Effector CD8-positive, alpha-beta T cell (primary cell): ENCODE results near the gene MAP1B.

Experiments used
- DNase-seq: peaks from one replicate; lab custom pipeline; 2025; lab: John Stamatoyannopoulos, UW

MAP1B gene

DNA sequence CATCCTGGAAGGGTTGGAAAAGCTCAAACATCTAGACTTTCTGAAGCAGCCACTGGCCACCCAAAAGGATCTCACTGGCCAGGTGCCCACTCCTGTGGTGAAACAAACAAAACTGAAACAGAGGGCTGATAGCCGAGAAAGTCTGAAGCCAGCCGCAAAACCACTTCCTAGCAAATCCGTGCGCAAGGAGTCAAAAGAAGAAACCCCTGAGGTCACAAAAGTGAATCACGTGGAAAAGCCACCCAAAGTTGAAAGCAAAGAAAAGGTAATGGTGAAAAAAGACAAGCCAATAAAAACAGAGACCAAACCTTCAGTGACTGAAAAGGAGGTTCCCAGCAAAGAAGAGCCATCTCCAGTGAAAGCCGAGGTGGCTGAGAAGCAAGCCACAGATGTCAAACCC lies 87.6 kb downstream of the MAP1B start:
- DNase-seq = no peak

GRCh38 chr5:72195581-72195980 lies 88.3 kb downstream of the MAP1B start:
- no peak for DNase-seq

GRCh38 chr5:72197393-72197792 lies 90.1 kb downstream of the MAP1B start:
- no peak for DNase-seq

DNA sequence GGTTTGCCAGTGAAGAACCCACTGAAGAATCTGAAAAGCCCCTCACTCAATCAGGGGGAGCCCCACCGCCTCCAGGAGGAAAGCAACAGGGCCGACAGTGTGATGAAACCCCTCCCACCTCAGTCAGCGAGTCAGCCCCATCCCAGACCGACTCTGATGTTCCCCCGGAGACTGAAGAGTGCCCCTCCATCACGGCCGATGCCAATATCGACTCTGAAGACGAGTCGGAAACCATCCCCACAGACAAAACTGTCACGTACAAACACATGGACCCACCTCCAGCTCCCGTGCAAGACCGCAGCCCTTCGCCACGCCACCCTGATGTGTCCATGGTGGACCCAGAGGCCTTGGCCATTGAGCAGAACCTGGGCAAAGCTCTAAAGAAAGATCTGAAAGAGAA lies 92.4 kb downstream of the MAP1B start:
- no peak for DNase-seq

DNA sequence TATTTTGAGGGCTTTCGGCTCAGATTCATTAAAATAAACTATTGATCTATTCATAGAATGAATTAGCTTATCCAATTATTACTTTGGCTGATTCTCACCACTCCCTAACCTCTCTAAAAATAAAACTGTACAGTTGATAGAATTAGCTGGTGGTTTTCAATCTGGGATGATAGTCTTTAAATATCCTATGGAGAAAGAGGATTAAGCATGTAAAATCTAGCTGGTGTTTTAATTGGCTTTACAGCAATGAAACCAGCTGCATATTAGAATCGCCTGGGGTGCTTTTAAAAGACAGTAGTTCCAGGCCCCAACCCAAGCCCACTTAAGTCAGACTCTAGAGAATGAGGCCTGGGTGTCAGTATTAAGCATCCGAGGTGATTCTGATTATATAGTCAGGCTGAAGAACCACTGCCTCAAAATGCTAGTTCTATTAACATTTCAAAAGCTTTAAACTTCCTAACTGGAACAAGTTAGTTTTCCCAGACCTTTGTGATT lies 95.1 kb downstream of the MAP1B start:
- no peak for DNase-seq

- DNase-seq = no peak
Measured at GRCh38 chr5:72203251-72203845, 96.1 kb downstream of the MAP1B start.

DNA sequence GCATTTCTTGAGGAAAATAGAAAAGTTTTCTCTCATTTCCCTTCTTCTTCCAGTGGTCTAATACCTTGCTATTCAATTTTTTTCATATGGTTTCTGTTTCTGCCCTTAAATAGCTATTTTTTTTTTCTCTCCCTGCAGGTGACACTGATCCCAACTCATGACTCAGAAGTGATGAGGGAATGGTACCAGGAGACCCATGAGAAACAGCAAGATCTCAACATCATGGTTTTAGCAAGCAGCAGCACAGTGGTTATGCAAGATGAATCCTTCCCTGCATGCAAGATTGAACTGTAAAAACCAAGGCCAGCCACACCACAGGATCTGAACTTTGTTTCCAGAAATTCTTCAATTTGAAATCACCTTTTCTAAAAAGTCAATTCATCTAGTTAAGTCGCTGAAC lies 97.7 kb downstream of the MAP1B start:
- DNase-seq = no peak

GRCh38 chr5:72205431-72206009 lies 98.2 kb downstream of the MAP1B start:
- DNase-seq = no peak

GRCh38 chr5:72206160-72206559 lies 98.9 kb downstream of the MAP1B start:
- DNase-seq = no peak

DNA sequence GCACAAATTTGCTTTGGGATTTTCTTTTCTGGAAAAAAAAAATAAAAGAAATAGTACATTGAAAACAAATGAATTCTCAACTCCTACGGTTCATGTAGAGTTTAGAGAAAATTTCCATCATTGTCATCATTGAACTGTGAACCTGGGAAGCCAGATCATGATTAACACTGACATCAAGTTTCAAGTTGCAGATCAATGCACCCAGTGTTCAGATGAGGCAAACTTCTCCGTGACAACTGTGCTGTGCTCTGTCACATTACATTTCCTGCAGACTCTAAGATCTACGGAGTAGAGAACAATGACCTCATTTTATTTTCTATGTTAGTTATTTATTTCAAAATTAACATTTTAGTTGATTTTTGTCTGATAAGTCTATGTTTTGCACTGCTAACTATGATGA lies 99.7 kb downstream of the MAP1B start:
- no peak for DNase-seq

DNA sequence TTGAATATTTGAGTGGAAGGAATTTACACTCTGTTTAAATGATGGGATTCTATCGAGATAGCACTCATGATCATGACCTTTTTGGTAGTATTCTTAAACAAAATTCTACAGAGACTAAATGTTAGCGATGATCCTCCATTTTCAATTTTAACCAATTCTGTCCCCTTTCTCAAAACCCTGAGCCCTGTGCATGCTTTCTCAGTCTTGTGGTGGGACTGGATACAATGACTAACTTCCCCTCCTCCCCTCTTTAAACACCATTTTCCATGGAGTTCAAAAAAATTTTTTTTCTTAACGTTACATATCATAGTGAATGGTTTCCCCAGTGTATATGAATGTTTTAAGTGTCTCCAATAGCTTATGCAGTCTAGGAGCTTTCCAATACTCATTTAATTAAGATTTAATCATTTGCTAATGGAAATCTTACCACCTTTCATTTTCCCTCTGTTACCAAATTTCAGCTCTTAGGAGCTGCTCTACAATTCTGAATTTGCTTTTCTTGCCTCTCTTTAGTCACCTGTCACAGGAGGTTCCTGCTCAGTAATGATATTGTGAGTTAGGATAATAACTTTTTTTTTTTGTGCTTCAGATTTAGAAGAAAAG lies 101.2 kb downstream of the MAP1B start:
- no peak for DNase-seq

GRCh38 chr5:72209147-72210115 lies 102.2 kb downstream of the MAP1B start:
- DNase-seq = no peak

DNA sequence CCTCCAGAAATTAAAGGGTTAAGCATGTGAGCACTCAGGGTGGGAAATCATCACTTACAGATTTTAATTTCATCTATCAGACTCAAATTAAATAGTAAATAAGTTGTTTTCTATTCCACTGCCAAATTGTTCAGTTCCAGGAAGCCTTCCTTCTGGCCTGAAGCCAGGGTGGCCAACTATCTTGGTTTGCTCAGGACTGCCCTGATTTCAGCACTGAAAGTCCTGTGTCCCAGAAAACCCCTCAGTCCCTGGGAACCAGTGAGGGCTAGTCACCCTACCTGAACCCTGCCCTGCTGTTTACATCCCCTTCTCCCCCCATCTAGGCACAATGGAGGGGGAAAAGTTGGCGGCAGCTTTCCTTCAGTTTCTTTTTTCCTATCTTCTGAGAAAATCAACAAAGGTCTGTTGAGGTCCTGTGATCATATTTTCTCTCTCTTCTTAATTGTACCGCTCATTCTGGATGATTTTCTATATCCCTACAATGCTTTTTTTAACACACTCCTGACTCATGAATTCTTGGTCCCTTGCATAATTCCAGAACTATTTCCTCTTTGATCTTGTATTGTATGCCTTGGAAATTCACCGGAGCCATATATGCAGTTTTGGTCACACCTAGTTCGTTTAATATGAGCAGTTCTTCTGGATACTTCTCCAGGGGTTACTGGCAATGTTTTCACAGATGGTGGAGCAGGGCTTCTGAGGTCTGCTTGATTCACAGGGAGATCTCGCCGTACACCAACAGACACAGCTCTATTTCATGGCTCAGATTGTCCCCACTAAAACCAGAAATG lies 103.8 kb downstream of the MAP1B start:
- no peak for DNase-seq

DNA sequence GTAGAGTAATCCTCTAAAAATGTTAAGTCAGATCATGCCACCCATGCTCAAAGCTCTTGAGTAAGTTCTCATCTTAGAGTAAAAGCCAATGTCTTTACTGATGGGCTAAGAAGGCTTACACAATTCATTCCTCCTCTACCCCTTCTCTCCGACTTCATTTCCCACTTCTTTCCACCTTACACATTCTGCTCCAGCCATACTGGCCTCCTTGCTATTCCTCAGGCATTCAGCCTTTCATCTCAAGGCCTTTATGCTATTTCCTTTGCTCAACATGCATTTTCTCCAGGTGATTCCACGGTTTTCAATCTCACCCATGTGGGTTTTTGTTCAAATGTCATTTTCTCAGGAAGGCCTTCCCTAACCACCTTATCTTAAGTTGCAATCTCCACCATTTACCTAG lies 104.9 kb downstream of the MAP1B start:
- no peak for DNase-seq

GRCh38 chr5:72213482-72213881 lies 106.2 kb downstream of the MAP1B start:
- no peak for DNase-seq

DNA sequence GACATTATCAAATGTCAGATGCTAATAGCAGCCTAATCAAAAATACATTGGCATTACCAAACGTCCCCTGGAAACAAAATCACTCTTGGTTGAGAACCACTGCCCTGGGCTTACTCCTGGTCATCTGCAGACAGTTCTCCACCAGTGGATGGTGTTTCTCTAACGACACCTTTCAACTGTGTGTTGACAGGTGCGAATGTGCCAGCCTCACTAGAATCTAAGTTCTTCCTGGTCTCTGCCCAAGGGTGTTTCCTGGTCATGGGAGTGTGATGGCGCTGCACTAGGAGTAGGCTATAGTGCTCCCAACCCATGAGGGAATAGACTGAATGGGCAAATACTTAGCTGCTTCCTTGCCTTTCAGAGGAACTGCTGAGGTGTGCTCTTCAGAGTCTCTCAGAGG lies 106.9 kb downstream of the MAP1B start:
- DNase-seq = no peak

DNA sequence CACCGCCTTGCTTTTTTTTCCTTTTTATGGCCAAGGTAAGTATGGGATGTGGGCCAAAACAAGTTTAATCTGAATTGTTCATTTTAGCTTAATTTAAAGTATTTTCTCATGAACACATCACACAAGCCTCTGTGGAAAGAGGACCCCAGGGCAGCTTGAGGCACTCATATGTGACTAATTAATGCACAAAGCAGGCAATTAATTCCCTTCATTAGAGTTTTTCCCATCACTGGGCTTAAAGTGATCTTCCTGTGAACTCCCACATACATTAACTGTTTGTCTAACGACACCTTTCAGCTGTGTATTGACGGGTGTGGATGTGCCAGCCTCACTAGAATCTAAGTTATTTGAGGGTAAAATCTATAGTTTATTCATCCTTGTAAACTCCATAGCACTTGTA lies 109.5 kb downstream of the MAP1B start:
- no peak for DNase-seq

GRCh38 chr5:72221099-72221498 lies 113.8 kb downstream of the MAP1B start:
- no peak for DNase-seq

DNA sequence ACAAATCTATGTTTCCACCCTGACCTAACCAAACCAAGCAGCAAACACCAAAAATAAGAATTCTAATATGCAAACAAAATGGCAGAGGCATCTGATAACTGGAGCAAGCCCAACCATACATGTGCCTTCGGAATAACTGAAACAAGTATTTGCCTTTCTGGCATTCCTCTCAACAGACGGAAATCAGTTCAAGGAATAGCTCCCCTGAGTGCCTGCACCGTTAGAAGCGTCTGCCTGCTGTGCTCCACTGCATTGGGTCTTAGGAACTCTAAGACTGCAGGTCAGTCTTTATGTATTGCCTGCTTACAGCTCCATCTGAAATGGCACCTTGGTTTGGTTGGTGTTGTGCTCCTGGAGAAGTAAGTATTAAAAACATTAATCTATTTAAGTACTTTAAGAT lies 114.3 kb downstream of the MAP1B start:
- DNase-seq = no peak

- no peak for DNase-seq
Measured at GRCh38 chr5:72222521-72222920, 115.2 kb downstream of the MAP1B start.

DNA sequence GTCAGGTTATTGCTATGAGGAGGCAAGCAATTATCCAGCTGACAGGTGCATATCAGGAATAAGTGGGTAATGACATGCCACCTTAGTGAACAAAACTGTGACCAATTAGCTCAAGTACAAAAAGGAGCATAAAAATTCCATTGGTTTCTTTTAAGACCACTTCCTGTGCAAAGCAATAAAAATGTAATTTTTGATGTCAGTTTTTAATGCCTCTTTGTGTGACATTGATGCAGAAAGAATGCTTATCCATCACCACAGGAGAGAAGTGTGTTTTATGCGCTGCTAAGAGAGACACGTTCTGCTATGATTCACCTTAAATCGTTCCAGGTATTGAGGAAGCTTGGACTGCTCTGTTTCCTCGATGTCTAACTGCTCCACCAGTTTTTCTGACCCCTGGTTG lies 116.1 kb downstream of the MAP1B start:
- no peak for DNase-seq
